GM06990 (cell line): Measurements from ENCODE around the gene SMIM38.
"Not testable (repeated sequence)": the region's sequence is repeated elsewhere in the genome, so short reads cannot be mapped to it uniquely, and the experiment has no call there.

Experiments used
- DNase-seq: peaks from one replicate; pipeline ENCODE4 v3.0.0-alpha.2; 2011; ENCODE audit not compliant: insufficient read length; ENCODE audit errors: extremely low read depth
- H3K27me3 ChIP-seq: replicated peaks from 2 replicates; pipeline ENCODE4 v1.6.0; 2011; ENCODE audit warnings: low read length; ENCODE audit not compliant: control insufficient read depth, insufficient read depth
- H3K36me3 ChIP-seq: 2 replicates; pipeline ENCODE4 v1.5.1; 2011; ENCODE audit warnings: low read length; ENCODE audit not compliant: control insufficient read depth, insufficient read depth
- H3K4me3 ChIP-seq: replicated peaks from 2 replicates; pipeline ENCODE4 v1.5.1; 2011; ENCODE audit warnings: low read depth, mild to moderate bottlenecking, control low read depth, low read length
- CTCF ChIP-seq: IDR thresholded peaks from 2 replicates; pipeline ENCODE4 v1.5.1; 2011; ENCODE audit warnings: low read length, control low read depth, mild to moderate bottlenecking, inconsistent platforms; ENCODE audit not compliant: insufficient read depth, poor library complexity, severe bottlenecking

SMIM38 gene

GRCh38 chr11:69145050-69145380 is 10.7 kb upstream of the SMIM38 start:
- TF ChIP-seq CTCF: no peak
- Histone ChIP-seq H3K36me3 (no peaks in the 10 kb centered on the region), H3K27me3 (no peaks in the 10 kb centered on the region), H3K4me3 (no peak overlapping the region)
- DNase-seq: no peak

- no peaks in the 10 kb centered on the region for H3K27me3 ChIP-seq
- DNase-seq: no peak
- no peaks in the 10 kb centered on the region for H3K36me3 ChIP-seq
- no peak overlapping the region for H3K4me3 ChIP-seq
- no peak for TF ChIP-seq CTCF
These were observed 7.4 kb upstream of the SMIM38 start for GRCh38 chr11:69148377-69148762.

GRCh38 chr11:69148806-69149205 is 6.9 kb upstream of the SMIM38 start:
- H3K27me3 ChIP-seq: no peaks in the 10 kb centered on the region
- DNase-seq: no peak
- no peak overlapping the region for H3K4me3 ChIP-seq
- TF ChIP-seq CTCF: no peak
- no peaks in the 10 kb centered on the region for H3K36me3 ChIP-seq

GRCh38 chr11:69149338-69150045 is 6.2 kb upstream of the SMIM38 start:
- not testable (repeated sequence) for H3K36me3 ChIP-seq, DNase-seq, H3K27me3 ChIP-seq, H3K4me3 ChIP-seq

GRCh38 chr11:69150175-69150574 is 5.6 kb upstream of the SMIM38 start:
- no peak for TF ChIP-seq CTCF
- no peak overlapping the region for H3K4me3 ChIP-seq
- H3K27me3 ChIP-seq: no peaks in the 10 kb centered on the region
- H3K36me3 ChIP-seq: no peaks in the 10 kb centered on the region
- DNase-seq: no peak

GRCh38 chr11:69151836-69152235 is 3.9 kb upstream of the SMIM38 start:
- no peak for DNase-seq
- H3K27me3 ChIP-seq: no peaks in the 10 kb centered on the region
- H3K36me3 ChIP-seq: no peaks in the 10 kb centered on the region
- H3K4me3 ChIP-seq: no peak overlapping the region
- no peak for TF ChIP-seq CTCF
